ENCODE results near the gene BARHL1.

GRCh38 chr9:132555528-132555927, 26.9 kb upstream of the BARHL1 start:
- no peak for TF ChIP-seq CTCF (IDR thresholded peaks at IDR 0.05)
- TF ChIP-seq ZFX (IDR thresholded peaks at IDR 0.05; ENCODE audit: borderline replicate concordance) = no peak
